ENCODE data around the gene AUP1. TPM values are rescaled to one million over a fixed set of nuclear protein-coding genes. Genes with fewer than 3 reads are reported as not detected.
A peak's percentile ranks its signal among the peaks of the same experiment; 100 is the strongest.

Gene AUP1
- total RNA-seq, 2 donors from 2014 or later = 55.2 to 80.9 TPM

GRCh38 chr2:74507145-74507925 is 22.2 kb downstream of the AUP1 start, which contains the start of gene PCGF1:
PCGF1 (minus strand) TSS chr2:74507695; CDS start chr2:74507668, 27 bp downstream.
- H3K27ac ChIP-seq = peak within 1 kb of the TSS; percentile 97 to 99

GRCh38 chr2:74505448-74506246 is 23.9 kb downstream of the AUP1 start:
- TF ChIP-seq, protein P1, sequence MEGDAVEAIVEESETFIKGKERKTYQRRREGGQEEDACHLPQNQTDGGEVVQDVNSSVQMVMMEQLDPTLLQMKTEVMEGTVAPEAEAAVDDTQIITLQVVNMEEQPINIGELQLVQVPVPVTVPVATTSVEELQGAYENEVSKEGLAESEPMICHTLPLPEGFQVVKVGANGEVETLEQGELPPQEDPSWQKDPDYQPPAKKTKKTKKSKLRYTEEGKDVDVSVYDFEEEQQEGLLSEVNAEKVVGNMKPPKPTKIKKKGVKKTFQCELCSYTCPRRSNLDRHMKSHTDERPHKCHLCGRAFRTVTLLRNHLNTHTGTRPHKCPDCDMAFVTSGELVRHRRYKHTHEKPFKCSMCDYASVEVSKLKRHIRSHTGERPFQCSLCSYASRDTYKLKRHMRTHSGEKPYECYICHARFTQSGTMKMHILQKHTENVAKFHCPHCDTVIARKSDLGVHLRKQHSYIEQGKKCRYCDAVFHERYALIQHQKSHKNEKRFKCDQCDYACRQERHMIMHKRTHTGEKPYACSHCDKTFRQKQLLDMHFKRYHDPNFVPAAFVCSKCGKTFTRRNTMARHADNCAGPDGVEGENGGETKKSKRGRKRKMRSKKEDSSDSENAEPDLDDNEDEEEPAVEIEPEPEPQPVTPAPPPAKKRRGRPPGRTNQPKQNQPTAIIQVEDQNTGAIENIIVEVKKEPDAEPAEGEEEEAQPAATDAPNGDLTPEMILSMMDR (IDR thresholded peaks at IDR 0.05) = no peak
- no peak for DNase-seq (ENCODE audit: low spot score)
- Histone ChIP-seq H3K27ac (no peak overlapping the region), H3K9me3 (no peaks in the 10 kb centered on the region), H3K4me1 (peaks cover 0 to 62% of the 10 kb centered on the region in 2 donors), H3K36me3 (peaks cover 14% of the 10 kb centered on the region), H3K27me3 (no peaks in the 10 kb centered on the region), H3K4me3 (no peak overlapping the region)

More at GRCh38 chr2:74507145-74507925, 22.2 kb downstream of the AUP1 start, which contains the start of gene PCGF1:
- H3K36me3 ChIP-seq = peaks cover 14% of the 10 kb centered on the region
- TF ChIP-seq, protein P1 (IDR thresholded peaks at IDR 0.05) = peak in 1 of 2 donors; percentile 47
- peaks cover 3 to 6% of the 10 kb centered on the region in 2 donors for H3K27me3 ChIP-seq
- H3K4me1 ChIP-seq = peaks cover 0 to 56% of the 10 kb centered on the region in 2 donors
- no peaks in the 10 kb centered on the region for H3K9me3 ChIP-seq
- H3K4me3 ChIP-seq = peak within 1 kb of the TSS; percentile 78 to 92
- DNase-seq (ENCODE audit: low spot score) = peak; percentile 98

DNA sequence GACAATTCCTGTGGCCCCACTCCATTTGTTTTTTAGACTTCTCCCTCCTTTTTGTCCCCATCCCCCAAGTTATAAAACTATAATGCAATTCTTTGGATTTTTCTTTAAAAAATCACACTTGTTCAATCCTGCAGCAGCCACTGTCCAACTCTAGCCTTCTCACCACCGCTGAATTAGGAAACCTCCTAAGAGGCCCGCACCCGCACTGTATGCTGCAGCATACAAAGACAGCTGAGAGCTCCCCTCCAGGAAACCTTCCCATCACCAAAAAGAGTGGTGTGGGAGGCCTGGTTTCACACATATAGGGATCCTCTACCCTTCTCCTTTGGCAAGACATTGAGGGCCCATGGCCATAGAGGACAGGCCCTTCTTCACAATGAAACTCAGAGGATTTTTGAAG is 24.9 kb downstream of the AUP1 start:
- Histone ChIP-seq H3K4me3 (no peak overlapping the region), H3K4me1 (peaks cover 0 to 67% of the 10 kb centered on the region in 2 donors), H3K27me3 (peaks cover 2 to 3% of the 10 kb centered on the region in 2 donors)

DNA sequence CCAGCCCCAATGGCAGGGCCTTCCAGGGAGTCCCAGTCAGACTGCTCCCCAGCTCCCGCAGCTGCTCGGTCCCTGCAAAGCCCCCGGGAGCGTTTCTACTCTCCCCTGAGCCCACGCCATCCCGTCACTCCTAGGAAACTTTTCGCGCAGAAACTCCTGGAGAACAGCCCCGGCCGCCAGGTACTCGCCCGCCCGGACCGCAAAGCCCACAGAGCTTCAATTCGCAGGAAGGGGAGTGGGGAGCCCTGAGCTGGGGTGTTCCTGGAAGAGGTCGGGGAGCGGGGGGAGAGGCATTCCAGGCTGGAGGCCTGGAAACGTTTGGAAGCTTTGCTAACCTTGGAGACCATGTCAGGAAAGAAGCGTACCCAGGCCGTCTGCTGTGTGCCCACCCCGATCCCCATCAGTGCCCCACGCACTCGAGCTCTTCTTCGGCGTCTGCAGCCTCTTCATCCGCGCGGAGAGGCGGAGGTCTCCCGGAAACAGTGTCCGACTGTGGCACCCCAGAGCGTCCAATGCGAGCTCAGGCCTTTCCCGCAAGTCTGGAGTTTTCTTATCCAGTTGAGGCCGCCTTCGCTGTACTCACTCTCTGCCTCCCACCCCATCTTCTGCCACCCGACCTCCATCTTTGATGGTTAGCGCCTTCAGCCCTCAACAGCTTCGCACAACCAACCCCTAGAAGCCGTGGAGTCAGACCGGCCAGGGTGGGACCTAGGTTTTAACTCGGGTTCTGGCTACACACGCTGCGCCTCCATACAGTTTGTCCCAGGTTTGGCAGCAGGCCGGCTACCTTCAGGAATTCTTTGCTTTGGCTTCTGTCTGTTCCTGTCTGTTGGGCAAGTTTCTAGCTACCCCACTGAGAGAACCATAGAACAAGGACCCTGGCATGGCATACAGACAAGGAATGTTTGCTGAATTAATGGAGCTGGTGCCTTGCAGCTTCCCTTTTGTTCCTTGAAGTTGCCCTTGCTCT is 25.7 kb downstream of the AUP1 start:
- Histone ChIP-seq H3K4me1 (peaks cover 0 to 75% of the 10 kb centered on the region in 2 donors), H3K36me3 (peaks cover 14% of the 10 kb centered on the region), H3K4me3 (peak overlapping the region; percentile 44 to 62), H3K27ac (peak overlapping the region; percentile 77 to 84), H3K9me3 (no peaks in the 10 kb centered on the region), H3K27me3 (peaks cover 8 to 9% of the 10 kb centered on the region in 2 donors)
- TF ChIP-seq, protein P1 (IDR thresholded peaks at IDR 0.05) = no peak
- DNase-seq (ENCODE audit: low spot score) = no peak

More for the DNA sequence above, 24.9 kb downstream of the AUP1 start:
- DNase-seq (ENCODE audit: low spot score) = no peak
- H3K36me3 ChIP-seq = peaks cover 14% of the 10 kb centered on the region
- no peaks in the 10 kb centered on the region for H3K9me3 ChIP-seq
- peak overlapping the region in 1 of 2 donors; percentile 84 for H3K27ac ChIP-seq
- TF ChIP-seq, protein P1 (IDR thresholded peaks at IDR 0.05) = no peak
